Central memory CD8-positive, alpha-beta T cell (primary cell): ENCODE measurements around the gene CHMP2A.
"Not testable (repeated sequence)": the region's sequence is repeated elsewhere in the genome, so short reads cannot be mapped to it uniquely, and the experiment has no call there.

ENCODE experiments used
- ATAC-seq: fragments of 150-1000 bp; cut with Tn5 transposase; replicated peaks from 2 replicates; pipeline ENCODE4 v1.10.0; 2022; ENCODE audit warnings: mild to moderate bottlenecking, moderate FRiP score, moderate number of reproducible peaks; ENCODE audit not compliant: poor library complexity, severe bottlenecking; ENCODE audit errors: extremely low read depth
- DNase-seq, 2 donors: peaks; one replicate each; pipeline ENCODE4 v3.0.0; 2021; ENCODE audit warnings: low spot score in 2 of 2
- H3K27ac Mint-ChIP-seq: one replicate; pipeline ENCODE4 v1.8.0; 2022; ENCODE audit warnings: low read depth, mild to moderate bottlenecking, moderate library complexity, mixed read lengths
- H3K27me3 Mint-ChIP-seq: one replicate; pipeline ENCODE4 v1.8.0; 2022; ENCODE audit warnings: mixed read lengths
- H3K36me3 Mint-ChIP-seq: one replicate; pipeline ENCODE4 v1.8.0; 2022; ENCODE audit warnings: mild to moderate bottlenecking, moderate library complexity, mixed read lengths; ENCODE audit not compliant: insufficient read depth
- H3K4me1 Mint-ChIP-seq: one replicate; pipeline ENCODE4 v1.8.0; 2022; ENCODE audit warnings: mixed read lengths
- H3K4me3 Mint-ChIP-seq: one replicate; pipeline ENCODE4 v1.8.0; 2022; ENCODE audit warnings: mild to moderate bottlenecking, moderate library complexity, mixed read lengths
- H3K9me3 Mint-ChIP-seq: one replicate; pipeline ENCODE4 v1.8.0; 2022; ENCODE audit warnings: mixed read lengths

CHMP2A gene

GRCh38 chr19:58554494-58555368 is at the start of gene CHMP2A:
Gene CHMP2A (minus strand): TSS chr19:58555105. CDS start chr19:58554212, 893 bp downstream.
- Mint-ChIP-seq H3K27ac (peak within 1 kb of the TSS; percentile 99), H3K9me3 (no peaks in the 10 kb centered on the region), H3K4me1 (peaks cover 64% of the 10 kb centered on the region), H3K4me3 (peak within 1 kb of the TSS; percentile 96), H3K36me3 (peaks cover 52% of the 10 kb centered on the region), H3K27me3 (no peaks in the 10 kb centered on the region)
- ATAC-seq: peak; percentile 34
- DNase-seq: peak; percentile 96 to 97

GRCh38 chr19:58586133-58586765 is 31.3 kb upstream of the CHMP2A start:
- Mint-ChIP-seq H3K4me3 (no peak overlapping the region), H3K9me3 (no peaks in the 10 kb centered on the region), H3K36me3 (peaks cover 6% of the 10 kb centered on the region), H3K27ac (no peak overlapping the region), H3K4me1 (peaks cover 8% of the 10 kb centered on the region), H3K27me3 (no peaks in the 10 kb centered on the region)
- no peak for ATAC-seq
- no peak for DNase-seq

GRCh38 chr19:58585442-58586132 is 30.7 kb upstream of the CHMP2A start:
- Mint-ChIP-seq H3K9me3 (no peaks in the 10 kb centered on the region), H3K36me3 (peaks cover 9% of the 10 kb centered on the region), H3K27ac (no peak overlapping the region), H3K27me3 (no peaks in the 10 kb centered on the region), H3K4me1 (peaks cover 13% of the 10 kb centered on the region), H3K4me3 (no peak overlapping the region)
- ATAC-seq (no peak), DNase-seq (peak in 1 of 2 donors; percentile 9)

GRCh38 chr19:58584498-58585441 is 29.9 kb upstream of the CHMP2A start:
- Mint-ChIP-seq H3K27me3 (no peaks in the 10 kb centered on the region), H3K9me3 (no peaks in the 10 kb centered on the region), H3K4me3 (no peak overlapping the region), H3K4me1 (peaks cover 13% of the 10 kb centered on the region), H3K27ac (no peak overlapping the region), H3K36me3 (peaks cover 9% of the 10 kb centered on the region)
- ATAC-seq: no peak
- DNase-seq: no peak

- no peak for ATAC-seq
- H3K27ac Mint-ChIP-seq: no peak overlapping the region
- H3K36me3 Mint-ChIP-seq: peaks cover 11% of the 10 kb centered on the region
- peaks cover 22% of the 10 kb centered on the region for H3K4me1 Mint-ChIP-seq
- no peak overlapping the region for H3K4me3 Mint-ChIP-seq
- H3K27me3 Mint-ChIP-seq: no peaks in the 10 kb centered on the region
- H3K9me3 Mint-ChIP-seq: no peaks in the 10 kb centered on the region
- peak in 1 of 2 donors; percentile 11 for DNase-seq
These were observed 28.1 kb upstream of the CHMP2A start for GRCh38 chr19:58582985-58583384.

- Mint-ChIP-seq H3K9me3 (no peaks in the 10 kb centered on the region), H3K4me1 (peaks cover 26% of the 10 kb centered on the region), H3K4me3 (no peak overlapping the region), H3K27ac (peak overlapping the region; percentile 91), H3K36me3 (peaks cover 11% of the 10 kb centered on the region), H3K27me3 (no peaks in the 10 kb centered on the region)
- peak; percentile 99 for ATAC-seq
- DNase-seq: peak; percentile 89 to 90
These were observed 26.6 kb upstream of the CHMP2A start for GRCh38 chr19:58581227-58582141.

- Mint-ChIP-seq H3K4me3 (no peak overlapping the region), H3K4me1 (peaks cover 27% of the 10 kb centered on the region), H3K27me3 (no peaks in the 10 kb centered on the region), H3K9me3 (no peaks in the 10 kb centered on the region), H3K27ac (no peak overlapping the region), H3K36me3 (peaks cover 18% of the 10 kb centered on the region)
- ATAC-seq: no peak
- DNase-seq: no peak
These were observed 24.7 kb upstream of the CHMP2A start for GRCh38 chr19:58579473-58580142.

GRCh38 chr19:58578012-58578925 is 23.4 kb upstream of the CHMP2A start:
- Mint-ChIP-seq H3K4me1 (peaks cover 37% of the 10 kb centered on the region), H3K4me3 (no peak overlapping the region)

GRCh38 chr19:58577581-58577980 is 22.7 kb upstream of the CHMP2A start:
- H3K27ac Mint-ChIP-seq: peak overlapping the region; percentile 79
- H3K27me3 Mint-ChIP-seq, ATAC-seq, H3K9me3 Mint-ChIP-seq, H3K4me3 Mint-ChIP-seq: not testable (repeated sequence)
- peak in 1 of 2 donors; percentile 3 for DNase-seq
- H3K36me3 Mint-ChIP-seq: peaks cover 27% of the 10 kb centered on the region
- peaks cover 41% of the 10 kb centered on the region for H3K4me1 Mint-ChIP-seq

More at GRCh38 chr19:58578012-58578925, 23.4 kb upstream of the CHMP2A start:
- peak overlapping the region; percentile 79 for H3K27ac Mint-ChIP-seq
- no peak for ATAC-seq
- peaks cover 22% of the 10 kb centered on the region for H3K36me3 Mint-ChIP-seq
- H3K9me3 Mint-ChIP-seq: no peaks in the 10 kb centered on the region
- peak; percentile 7 to 10 for DNase-seq
- H3K27me3 Mint-ChIP-seq: no peaks in the 10 kb centered on the region
